Esophagus (tissue), 2 donors: ENCODE results near the gene NR0B2. TPM values are rescaled to one million over a fixed set of nuclear protein-coding genes. Genes with fewer than 3 reads are reported as not detected.
"Not testable (repeated sequence)": the region's sequence is repeated elsewhere in the genome, so short reads cannot be mapped to it uniquely, and the experiment has no call there.

Source experiments
- H3K27ac ChIP-seq, 2 donors: one replicate each; pipeline ENCODE4 v1.5.1; 2013; ENCODE audit warnings: low read depth in 2 of 2, mild to moderate bottlenecking in 2 of 2, inconsistent platforms in 1 of 2, low read length in 1 of 2, moderate library complexity in 1 of 2
- H3K27me3 ChIP-seq, 2 donors: one replicate each; pipeline ENCODE4 v1.6.1; 2013; ENCODE audit warnings: low read length in 2 of 2, control low read depth in 1 of 2, mild to moderate bottlenecking in 1 of 2; ENCODE audit not compliant: insufficient read depth in 2 of 2, control insufficient read depth in 1 of 2
- H3K36me3 ChIP-seq, 2 donors: one replicate each; pipeline ENCODE4 v1.6.1; 2013; ENCODE audit warnings: low read length in 1 of 2; ENCODE audit not compliant: control insufficient read depth in 2 of 2, insufficient read depth in 2 of 2
- H3K4me1 ChIP-seq, 2 donors: one replicate each; pipeline ENCODE4 v1.6.1; 2013; ENCODE audit warnings: low read length in 1 of 2; ENCODE audit not compliant: control insufficient read depth in 2 of 2, insufficient read depth in 2 of 2
- H3K4me3 ChIP-seq, 2 donors: one replicate each; pipeline ENCODE4 v1.5.1; 2013; ENCODE audit warnings: low read length in 2 of 2, mild to moderate bottlenecking in 2 of 2, low read depth in 1 of 2, moderate library complexity in 1 of 2
- H3K9me3 ChIP-seq, 2 donors: one replicate each; pipeline ENCODE4 v1.6.1; 2013; ENCODE audit warnings: mild to moderate bottlenecking in 2 of 2, low read depth in 1 of 2, low read length in 1 of 2, moderate library complexity in 1 of 2; ENCODE audit not compliant: control insufficient read depth in 2 of 2, insufficient read depth in 1 of 2
- WGBS, 2 donors: extraction: QIAGEN DNeasy Blood & Tissue Kit; methylation state at CpG; one replicate each; pipeline ENCODE4 v1.1.7; 2013; 5-methylcytosine and 5-hydroxymethylcytosine counted together
- polyA plus RNA-seq, 2 donors: library from polyadenylated mRNA; stranded (reverse); fragments of 200-250 nt; gene quantifications; one replicate each; pipeline ENCODE4 v1.2.3, GENCODE V29; 2013
- donor health status: healthy with polysubstance abuse.
- donor health status: Bipolar disorder and iron deficiency.

NR0B2 gene
- polyA plus RNA-seq, 2 donors: not detected

- WGBS, 2 donors: 87 to 89% methylated on average over 5 of the region's 5 CpGs
- H3K36me3 ChIP-seq: peaks cover 13 to 48% of the 10 kb centered on the region in 2 donors
- H3K27ac ChIP-seq: no peak overlapping the region
- no peaks in the 10 kb centered on the region for H3K27me3 ChIP-seq
- no peaks in the 10 kb centered on the region for H3K9me3 ChIP-seq
- H3K4me1 ChIP-seq: no peaks in the 10 kb centered on the region
- no peak overlapping the region for H3K4me3 ChIP-seq
These were observed 30.9 kb downstream of the NR0B2 start for GRCh38 chr1:26882696-26883463.

GRCh38 chr1:26881611-26882010, 32.2 kb downstream of the NR0B2 start:
- not testable (repeated sequence) for H3K4me1 ChIP-seq, H3K27ac ChIP-seq, H3K4me3 ChIP-seq, H3K27me3 ChIP-seq, H3K9me3 ChIP-seq
- peaks cover 13 to 48% of the 10 kb centered on the region in 2 donors for H3K36me3 ChIP-seq
- 85 to 90% methylated on average over 6 of the region's 6 CpGs for WGBS, 2 donors

DNA sequence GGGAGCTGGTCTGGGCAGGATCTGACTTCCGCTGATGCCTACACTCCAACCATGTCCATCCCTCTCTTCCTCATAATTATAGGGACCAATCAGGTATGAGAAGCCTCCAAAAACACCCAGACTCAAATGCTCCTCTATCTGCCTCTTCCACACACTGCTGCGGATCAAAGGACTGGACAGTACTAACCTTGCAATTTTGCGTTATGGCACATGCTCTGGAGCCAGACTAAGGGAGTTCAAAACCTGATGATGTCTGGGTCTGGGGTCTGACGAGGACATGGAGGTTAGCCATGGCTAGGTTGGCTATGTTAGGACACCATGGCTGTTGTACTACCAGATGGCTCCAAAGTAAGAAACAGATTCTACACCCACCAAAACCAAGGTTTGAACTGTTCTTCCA, 34.0 kb downstream of the NR0B2 start:
- Histone ChIP-seq H3K27ac (no peak overlapping the region), H3K9me3 (no peaks in the 10 kb centered on the region), H3K36me3 (peaks cover 13 to 36% of the 10 kb centered on the region in 2 donors), H3K4me1 (no peaks in the 10 kb centered on the region), H3K4me3 (no peak overlapping the region), H3K27me3 (no peaks in the 10 kb centered on the region)
- 92 to 95% methylated on average over 4 of the region's 4 CpGs for WGBS, 2 donors

DNA sequence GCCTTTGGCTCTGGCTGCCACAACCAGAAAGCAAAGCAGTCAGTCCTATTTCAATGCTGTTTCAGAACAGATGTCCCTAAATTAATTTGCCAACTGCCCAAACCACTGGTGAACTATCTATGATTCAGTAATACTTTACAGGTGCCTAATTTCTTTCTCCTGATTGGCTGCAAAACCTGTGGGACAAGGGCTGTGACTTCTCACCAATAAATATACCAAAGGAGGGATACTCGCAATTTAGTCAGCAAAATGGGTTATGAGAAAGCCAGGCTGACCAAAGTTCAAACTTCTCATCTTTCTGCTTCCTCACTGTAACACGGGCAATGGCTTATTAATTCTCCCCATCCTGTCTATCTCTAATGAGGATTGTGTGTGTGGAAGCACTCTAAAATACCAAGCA, 36.4 kb downstream of the NR0B2 start:
- Histone ChIP-seq H3K4me3 (no peak overlapping the region), H3K4me1 (no peaks in the 10 kb centered on the region), H3K36me3 (peaks cover 8 to 17% of the 10 kb centered on the region in 2 donors), H3K9me3 (no peaks in the 10 kb centered on the region), H3K27ac (no peak overlapping the region), H3K27me3 (no peaks in the 10 kb centered on the region)
- 71 to 75% methylated on average over 2 of the region's 2 CpGs for WGBS, 2 donors

GRCh38 chr1:26874896-26875295, 38.9 kb downstream of the NR0B2 start:
- no peak overlapping the region for H3K27ac ChIP-seq
- peaks cover 7% of the 10 kb centered on the region in 2 donors for H3K36me3 ChIP-seq
- no peaks in the 10 kb centered on the region for H3K27me3 ChIP-seq
- 60 to 78% methylated on average over 4 of the region's 4 CpGs for WGBS, 2 donors
- no peaks in the 10 kb centered on the region for H3K9me3 ChIP-seq
- no peak overlapping the region for H3K4me3 ChIP-seq
- no peaks in the 10 kb centered on the region for H3K4me1 ChIP-seq

GRCh38 chr1:26873097-26873496, 40.7 kb downstream of the NR0B2 start:
- not testable (repeated sequence) for H3K9me3 ChIP-seq, H3K36me3 ChIP-seq, H3K27ac ChIP-seq, H3K27me3 ChIP-seq, H3K4me3 ChIP-seq, H3K4me1 ChIP-seq
- 73 to 84% methylated on average over 2 of the region's 2 CpGs for WGBS, 2 donors

GRCh38 chr1:26864610-26865480, 48.9 kb downstream of the NR0B2 start:
- no peaks in the 10 kb centered on the region for H3K9me3 ChIP-seq

GRCh38 chr1:26863685-26864077, 50.1 kb downstream of the NR0B2 start:
- Histone ChIP-seq H3K4me3 (peak overlapping the region; percentile 72 to 81), H3K27me3 (no peaks in the 10 kb centered on the region), H3K9me3 (no peaks in the 10 kb centered on the region), H3K27ac (peak overlapping the region; percentile 95 to 97), H3K36me3 (no peaks in the 10 kb centered on the region), H3K4me1 (peaks cover 0 to 7% of the 10 kb centered on the region in 2 donors)
- WGBS, 2 donors: 39 to 45% methylated on average over 19 to 20 of the region's 20 CpGs

More at GRCh38 chr1:26864610-26865480, 48.9 kb downstream of the NR0B2 start:
- Histone ChIP-seq H3K27ac (peak overlapping the region; percentile 95 to 97), H3K27me3 (no peaks in the 10 kb centered on the region), H3K4me3 (peak overlapping the region; percentile 72 to 81), H3K4me1 (no peaks in the 10 kb centered on the region), H3K36me3 (no peaks in the 10 kb centered on the region)
- WGBS, 2 donors: 0% methylated on average over 75 of the region's 75 CpGs

DNA sequence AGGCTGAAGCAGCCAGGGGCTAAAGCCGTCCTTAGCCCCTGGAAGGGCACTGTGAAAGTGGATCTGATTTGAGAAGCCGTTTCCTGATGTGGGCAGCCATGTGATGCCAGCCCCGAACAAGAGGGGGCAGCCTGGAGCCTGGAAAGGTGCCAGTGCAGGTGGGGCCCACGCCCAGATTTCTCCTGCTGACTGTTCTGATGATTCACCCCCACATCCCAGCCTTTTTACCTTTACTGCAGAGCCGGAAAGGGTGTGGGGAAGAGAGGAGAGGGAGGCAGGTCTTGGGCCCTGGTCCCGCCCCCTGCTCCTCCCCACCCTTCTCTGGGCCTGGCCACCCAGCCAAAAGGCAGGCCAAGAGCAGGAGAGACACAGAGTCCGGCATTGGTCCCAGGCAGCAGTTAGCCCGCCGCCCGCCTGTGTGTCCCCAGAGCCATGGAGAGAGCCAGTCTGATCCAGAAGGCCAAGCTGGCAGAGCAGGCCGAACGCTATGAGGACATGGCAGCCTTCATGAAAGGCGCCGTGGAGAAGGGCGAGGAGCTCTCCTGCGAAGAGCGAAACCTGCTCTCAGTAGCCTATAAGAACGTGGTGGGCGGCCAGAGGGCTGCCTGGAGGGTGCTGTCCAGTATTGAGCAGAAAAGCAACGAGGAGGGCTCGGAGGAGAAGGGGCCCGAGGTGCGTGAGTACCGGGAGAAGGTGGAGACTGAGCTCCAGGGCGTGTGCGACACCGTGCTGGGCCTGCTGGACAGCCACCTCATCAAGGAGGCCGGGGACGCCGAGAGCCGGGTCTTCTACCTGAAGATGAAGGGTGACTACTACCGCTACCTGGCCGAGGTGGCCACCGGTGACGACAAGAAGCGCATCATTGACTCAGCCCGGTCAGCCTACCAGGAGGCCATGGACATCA, 50.7 kb downstream of the NR0B2 start, which contains the start of gene SFN:
TSS of gene SFN (plus strand) at position 369 of the 904 bp plus-strand sequence. CDS start at position 433, 64 bp downstream.
- Histone ChIP-seq H3K9me3 (no peaks in the 10 kb centered on the region), H3K4me1 (peaks cover 0 to 7% of the 10 kb centered on the region in 2 donors), H3K27ac (peak within 1 kb of the TSS; percentile 97), H3K27me3 (no peaks in the 10 kb centered on the region), H3K4me3 (peak within 1 kb of the TSS; percentile 72 to 81), H3K36me3 (no peaks in the 10 kb centered on the region)
- 49 to 54% methylated on average over 37 of the region's 37 CpGs for WGBS, 2 donors
